Measurements from ENCODE around the gene ALOX5. TPM values are rescaled to one million over a fixed set of nuclear protein-coding genes. Genes with fewer than 3 reads are reported as not detected.

ALOX5 gene
- total and polyA plus RNA-seq, 10 donors = 69.3 to 357 (median 154) TPM

GRCh38 chr10:45422207-45422865, 48.3 kb downstream of the ALOX5 start:
- H3K27me3 ChIP-seq (replicated peaks in 1 of 7) = peaks cover 0 to 2% (median 0%) of the 10 kb centered on the region in 7 donors
- no peak overlapping the region for H3K4me3 ChIP-seq
- peaks cover 27 to 88% (median 43%) of the 10 kb centered on the region in 6 donors for H3K4me1 ChIP-seq
- intact Hi-C loops (cut with DNase I; ENCODE audit: low total_unique reads) = no loop called here
- no peaks in the 10 kb centered on the region for H3K9me3 ChIP-seq
- peak in 1 of 3 donors; percentile 43 for TF ChIP-seq POLR2AphosphoS5 (IDR thresholded peaks at IDR 0.05)
- TF ChIP-seq CTCF (IDR thresholded peaks at IDR 0.05 in 8 of 11, conservative IDR thresholded peaks at IDR 0.05 in 3 of 11) = no peak
- H3K27ac ChIP-seq = peak overlapping the region in 7 of 8 donors; percentile 19 to 98 (median 95)
- DNase-seq = peak; percentile 68
- peaks cover 0 to 62% (median 10%) of the 10 kb centered on the region in 6 donors for H3K36me3 ChIP-seq
- WGBS, 5 donors = 56 to 73% (median 63%) methylated on average over 6 of the region's 6 CpGs

GRCh38 chr10:45422866-45423659, 49.0 kb downstream of the ALOX5 start:
- peaks cover 22 to 80% (median 39%) of the 10 kb centered on the region in 6 donors for H3K4me1 ChIP-seq
- WGBS, 5 donors = 69 to 84% (median 78%) methylated on average over 9 of the region's 9 CpGs
- DNase-seq = no peak

DNA sequence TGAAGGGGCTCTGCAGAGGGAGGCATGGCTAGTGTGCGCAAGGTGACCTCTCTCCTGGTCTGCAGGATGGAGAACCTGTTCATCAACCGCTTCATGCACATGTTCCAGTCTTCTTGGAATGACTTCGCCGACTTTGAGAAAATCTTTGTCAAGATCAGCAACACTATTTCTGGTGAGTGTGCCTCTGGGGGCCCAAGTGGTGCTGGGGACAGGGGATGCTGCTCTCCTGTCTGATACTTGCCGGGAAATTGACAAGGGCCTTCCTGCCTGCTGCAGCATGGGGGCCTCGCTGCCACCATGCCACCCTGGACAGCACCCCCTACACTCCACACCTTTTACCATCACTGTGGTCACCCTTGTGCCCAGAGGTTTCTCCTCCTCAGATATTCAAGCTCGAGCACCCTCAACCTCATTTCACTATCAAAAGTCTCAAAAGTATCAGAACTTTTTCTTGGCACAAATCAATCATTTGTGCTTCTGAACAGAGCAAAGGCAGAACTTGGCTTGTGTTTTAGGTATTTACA, 50.0 kb downstream of the ALOX5 start:
- 91 to 97% (median 95%) methylated on average over 6 to 7 of the region's 7 CpGs for WGBS, 5 donors
- peaks cover 16 to 71% (median 30%) of the 10 kb centered on the region in 6 donors for H3K4me1 ChIP-seq
- TF ChIP-seq POLR2AphosphoS5 (IDR thresholded peaks at IDR 0.05) = no peak
- TF ChIP-seq CTCF (IDR thresholded peaks at IDR 0.05 in 8 of 11, conservative IDR thresholded peaks at IDR 0.05 in 3 of 11) = no peak
- TF ChIP-seq POLR2A (IDR thresholded peaks at IDR 0.05) = no peak

More at GRCh38 chr10:45422866-45423659, 49.0 kb downstream of the ALOX5 start:
- Histone ChIP-seq H3K27me3 (replicated peaks in 1 of 7) (peaks cover 0 to 9% (median 0%) of the 10 kb centered on the region in 7 donors), H3K36me3 (peaks cover 0 to 69% (median 14%) of the 10 kb centered on the region in 6 donors), H3K27ac (peak overlapping the region in 4 of 8 donors; percentile 94 to 98 (median 96)), H3K4me3 (no peak overlapping the region), H3K9me3 (no peaks in the 10 kb centered on the region)
- no peak for TF ChIP-seq POLR2A (IDR thresholded peaks at IDR 0.05)
- intact Hi-C loops (cut with DNase I; ENCODE audit: low total_unique reads) = no loop called here

GRCh38 chr10:45424668-45425404, 50.8 kb downstream of the ALOX5 start:
- intact Hi-C loops (cut with DNase I; ENCODE audit: low total_unique reads) = no loop called here
- WGBS, 5 donors = 36 to 49% (median 47%) methylated on average over 10 to 15 of the region's 15 CpGs
- H3K36me3 ChIP-seq = peaks cover 0 to 87% (median 24%) of the 10 kb centered on the region in 6 donors
- TF ChIP-seq POLR2A (IDR thresholded peaks at IDR 0.05) = no peak
- TF ChIP-seq POLR2AphosphoS5 (IDR thresholded peaks at IDR 0.05) = peak; percentile 10 to 64 (median 47)
- TF ChIP-seq CTCF (IDR thresholded peaks at IDR 0.05 in 8 of 11, conservative IDR thresholded peaks at IDR 0.05 in 3 of 11) = no peak
- H3K27me3 ChIP-seq (replicated peaks in 1 of 7) = peaks cover 0 to 23% (median 0%) of the 10 kb centered on the region in 7 donors
- peak overlapping the region in 3 of 8 donors; percentile 42 to 97 (median 46) for H3K27ac ChIP-seq
- no peak overlapping the region for H3K4me3 ChIP-seq
- DNase-seq = peak; percentile 80
- H3K4me1 ChIP-seq = peaks cover 16 to 63% (median 23%) of the 10 kb centered on the region in 6 donors
- no peaks in the 10 kb centered on the region for H3K9me3 ChIP-seq

More for the DNA sequence above, 50.0 kb downstream of the ALOX5 start:
- Histone ChIP-seq H3K36me3 (peaks cover 0 to 79% (median 20%) of the 10 kb centered on the region in 6 donors), H3K9me3 (no peaks in the 10 kb centered on the region), H3K27me3 (replicated peaks in 1 of 7) (peaks cover 0 to 19% (median 0%) of the 10 kb centered on the region in 7 donors), H3K27ac (peak overlapping the region in 3 of 8 donors; percentile 42 to 97 (median 46)), H3K4me3 (no peak overlapping the region)
- DNase-seq = no peak
- intact Hi-C loops (cut with DNase I; ENCODE audit: low total_unique reads) = no loop called here

Data from spleen (tissue), 11 donors.